HG02840 (cell line): Measurements from ENCODE around the gene USP10.

Source experiments
- ATAC-seq: cut with Tn5 transposase; IDR thresholded peaks from one replicate; pipeline ENCODE4 v1.9.1; 2021; ENCODE audit warnings: mild to moderate bottlenecking, moderate library complexity, moderate number of reproducible peaks; ENCODE audit not compliant: unreplicated experiment, low FRiP score

USP10 gene

DNA sequence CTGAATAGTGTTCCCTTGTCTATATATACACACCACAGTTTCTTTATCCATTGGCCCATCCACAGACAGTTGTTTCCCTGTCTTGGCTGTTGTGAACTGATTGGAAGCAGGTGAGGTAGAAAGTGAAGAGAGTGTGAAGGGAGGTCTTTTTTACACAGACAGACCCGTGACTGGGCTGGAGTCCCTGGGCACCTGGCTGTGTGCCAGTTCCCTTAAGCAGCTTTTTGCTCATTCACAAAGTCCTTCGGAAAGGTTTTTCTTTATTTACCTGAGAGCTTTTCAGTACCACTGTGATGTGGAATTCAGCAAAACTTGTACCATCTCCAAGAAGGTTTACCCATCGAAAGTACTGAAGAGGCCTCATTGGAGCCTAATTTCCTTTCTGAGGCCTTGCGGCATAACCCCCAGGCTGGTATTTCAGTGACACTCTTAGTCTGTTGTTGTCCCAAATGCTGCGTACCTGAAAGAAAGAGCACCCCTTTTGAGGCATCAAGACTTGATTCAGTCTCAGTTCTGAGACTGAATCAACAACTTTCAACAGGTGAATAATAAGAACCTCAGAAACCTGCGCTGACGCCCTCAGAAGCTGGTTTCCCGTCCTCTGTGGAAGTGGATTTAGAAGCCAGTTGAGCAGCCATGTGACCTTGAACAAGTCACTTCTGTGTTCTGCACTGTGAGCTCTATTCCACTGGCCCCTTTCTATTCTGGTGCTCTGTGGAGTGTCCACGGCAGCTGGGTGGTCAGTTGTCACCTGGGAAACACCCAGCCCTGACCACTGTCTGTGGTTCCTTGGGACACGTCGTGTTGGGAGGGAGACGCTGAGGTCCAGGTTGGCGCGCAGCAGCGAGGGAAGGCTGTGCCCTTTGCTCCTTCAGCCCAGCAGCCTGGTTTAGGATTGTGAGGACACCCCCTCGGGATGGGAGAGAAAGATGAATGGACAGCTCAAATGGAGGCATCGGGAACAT is 66.1 kb downstream of the USP10 start:
- no peak for ATAC-seq

DNA sequence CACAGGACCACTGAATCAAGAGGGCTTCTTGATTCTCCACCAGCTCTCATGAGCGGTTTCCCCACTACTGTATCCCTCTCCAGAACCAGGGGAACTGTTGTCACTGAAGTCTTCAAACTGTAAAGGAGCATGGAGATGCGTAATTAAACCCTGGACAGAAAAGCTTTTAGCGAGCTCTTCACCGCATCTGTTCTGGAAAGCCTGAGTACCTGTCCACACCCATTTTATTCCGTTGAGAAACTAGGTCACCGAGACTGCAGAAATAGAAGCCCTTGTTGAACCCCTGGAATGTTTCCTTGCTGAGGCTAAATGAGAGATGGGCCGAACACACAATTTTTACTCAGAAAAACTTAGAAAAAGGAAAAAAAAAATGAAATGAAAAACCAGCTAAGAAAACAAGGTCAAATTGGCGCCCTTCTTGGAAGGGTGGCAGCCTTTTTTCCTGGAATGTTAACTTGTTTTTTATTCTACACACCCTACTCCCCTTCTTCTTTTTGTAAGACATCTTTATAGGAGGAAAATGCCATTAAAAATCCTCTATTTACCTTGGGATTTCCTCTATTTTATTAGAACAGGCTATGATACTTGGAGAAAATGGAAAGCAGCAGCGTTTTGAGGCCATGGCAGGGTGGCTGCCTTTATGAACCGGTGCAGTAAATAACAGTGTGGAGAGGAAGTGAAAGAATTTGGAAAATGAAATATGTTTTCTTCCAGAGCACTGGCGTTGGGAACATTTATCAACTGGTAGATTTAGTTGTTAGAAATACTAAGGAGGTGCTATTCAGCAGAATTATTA is 67.4 kb downstream of the USP10 start:
- no peak for ATAC-seq

DNA sequence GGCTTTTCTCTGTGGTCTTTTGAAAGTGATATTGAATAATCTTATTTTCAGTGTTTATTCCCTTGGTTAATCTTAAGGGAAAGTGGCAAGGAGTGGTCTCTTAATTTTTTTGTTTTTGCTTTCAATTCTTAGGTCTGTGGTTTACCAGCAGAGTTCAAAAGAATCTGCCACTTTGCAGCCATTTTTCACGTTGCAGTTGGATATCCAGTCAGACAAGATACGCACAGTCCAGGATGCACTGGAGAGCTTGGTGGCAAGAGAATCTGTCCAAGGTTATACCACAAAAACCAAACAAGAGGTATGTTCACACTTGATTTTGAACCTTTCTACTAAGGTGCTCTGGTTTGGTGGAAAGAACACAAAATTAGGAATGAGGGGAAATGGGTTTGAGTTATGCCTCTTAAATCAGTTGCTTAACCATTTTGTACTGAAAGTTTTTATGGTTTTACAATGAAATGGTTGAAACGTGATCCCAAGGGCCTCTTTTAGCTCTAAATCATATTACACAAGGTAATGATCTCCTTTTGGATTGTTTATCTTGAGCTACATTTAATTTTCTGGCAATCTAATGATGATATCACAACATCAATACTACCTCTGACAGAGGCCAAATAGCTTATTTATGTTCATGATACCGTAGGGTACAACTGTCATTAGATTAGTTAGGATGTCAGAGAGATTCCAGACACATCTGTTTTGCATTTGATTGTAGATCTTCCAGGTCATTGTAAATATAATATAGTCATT is 68.4 kb downstream of the USP10 start:
- no peak for ATAC-seq

GRCh38 chr16:84768808-84769197 is 69.0 kb downstream of the USP10 start:
- ATAC-seq, result no peak

DNA sequence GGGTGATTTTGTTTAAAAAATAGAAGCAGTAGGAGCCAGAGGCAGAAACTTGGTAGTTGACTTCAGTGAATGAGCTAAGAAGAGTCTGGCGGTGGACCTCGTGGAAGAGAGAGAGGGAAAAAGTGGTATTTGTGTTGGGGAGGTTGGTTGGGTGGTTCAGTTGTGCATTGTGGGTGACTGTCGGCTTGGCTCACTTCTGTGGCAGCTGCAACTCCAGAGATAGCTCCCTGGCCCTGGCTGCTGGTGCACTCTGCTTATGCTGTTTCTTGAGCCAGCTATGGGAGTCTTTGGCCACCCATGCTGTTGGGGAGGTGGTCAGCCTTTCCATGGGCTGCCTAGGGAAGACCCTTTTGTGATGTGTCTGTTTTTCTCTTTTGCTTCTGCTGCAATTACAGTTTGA is 69.6 kb downstream of the USP10 start:
- ATAC-seq, result no peak

- no peak for ATAC-seq
These were observed 73.5 kb downstream of the USP10 start for GRCh38 chr16:84773312-84773711.

- ATAC-seq, result no peak
These were observed 75.0 kb downstream of the USP10 start for GRCh38 chr16:84774810-84775209.

- ATAC-seq, result no peak
These were observed 75.5 kb downstream of the USP10 start for GRCh38 chr16:84775262-84775810.

- no peak for ATAC-seq
These were observed 77.6 kb downstream of the USP10 start for GRCh38 chr16:84777435-84777834.

GRCh38 chr16:84778720-84779119 is 78.9 kb downstream of the USP10 start:
- ATAC-seq, result no peak

DNA sequence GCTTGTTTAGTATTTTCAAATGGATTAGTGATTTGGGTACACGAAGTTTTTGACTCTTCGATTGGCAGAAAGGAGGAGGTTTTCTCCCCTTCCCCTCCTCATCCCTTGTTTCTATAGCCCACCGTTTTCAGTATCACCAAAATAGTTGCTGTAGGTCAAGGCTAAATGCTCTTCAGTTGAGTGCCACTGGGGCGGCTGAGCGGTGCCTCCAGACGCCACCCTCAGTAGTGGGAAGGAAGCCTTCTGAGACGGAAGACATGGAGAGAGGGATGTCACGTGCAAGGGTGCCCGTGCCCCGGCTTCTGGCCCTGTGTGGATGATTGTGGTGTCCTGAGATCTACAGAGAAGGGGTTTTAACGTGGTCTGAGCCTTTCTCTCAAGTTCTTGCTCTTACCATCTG is 80.3 kb downstream of the USP10 start:
- ATAC-seq, result no peak

- no peak for ATAC-seq
These were observed 81.0 kb downstream of the USP10 start for GRCh38 chr16:84780544-84781376.

DNA sequence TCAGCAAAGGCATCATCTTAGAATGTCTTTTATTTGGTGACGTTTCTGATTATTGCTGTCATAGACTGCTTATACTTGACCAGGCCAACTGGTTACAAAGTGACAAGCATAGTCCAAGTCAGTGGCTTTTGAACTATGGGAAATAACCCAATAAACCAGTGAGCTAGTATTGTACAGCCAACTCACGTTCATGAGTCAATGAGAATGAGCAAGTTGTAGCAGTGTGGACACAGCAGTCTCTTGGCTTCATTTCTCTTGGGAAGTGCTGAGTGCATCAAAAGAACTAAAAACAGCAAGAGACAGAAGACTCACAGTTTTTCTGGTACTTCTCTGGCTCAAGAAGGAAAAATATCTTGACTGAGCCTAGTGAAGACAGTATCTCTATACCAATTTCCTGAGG is 83.0 kb downstream of the USP10 start:
- no peak for ATAC-seq

DNA sequence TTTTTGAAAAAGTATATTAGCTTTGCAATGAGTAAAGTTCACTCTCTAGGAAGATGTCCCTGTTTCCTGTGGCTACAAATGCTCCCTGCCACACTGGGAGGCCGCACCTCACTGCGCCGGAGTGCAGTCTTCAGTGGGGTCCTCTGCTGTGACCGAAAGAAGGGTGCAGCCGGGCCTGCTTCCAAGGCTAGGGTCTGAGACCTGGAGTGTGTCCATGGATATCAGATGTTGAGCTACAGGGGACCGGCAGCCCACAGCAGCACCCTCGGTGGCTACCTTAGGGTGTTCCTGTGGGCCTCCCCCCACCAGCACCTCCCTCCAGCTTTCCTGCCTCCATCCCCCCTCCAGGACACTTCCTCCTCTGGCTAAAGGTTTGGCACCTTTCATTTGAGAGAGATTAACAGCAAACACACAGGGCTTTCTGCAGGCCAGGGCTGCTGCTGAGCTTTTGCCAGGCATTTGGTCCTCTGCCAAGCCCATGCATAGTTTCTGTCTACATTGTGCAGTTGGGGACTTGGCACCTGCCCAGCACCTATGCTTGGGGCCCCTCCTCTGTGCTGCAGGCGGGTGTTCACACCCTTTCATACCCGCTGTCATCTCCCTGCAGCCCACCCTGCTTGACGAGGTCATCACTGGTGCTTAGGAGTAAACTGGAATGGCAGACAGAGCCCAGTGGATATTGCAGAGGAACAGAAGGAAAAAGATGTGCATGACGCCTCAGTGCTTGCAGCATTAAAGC is 86.2 kb downstream of the USP10 start:
- no peak for ATAC-seq

- ATAC-seq, result no peak
These were observed 86.9 kb downstream of the USP10 start for GRCh38 chr16:84786605-84787262.

- ATAC-seq, result no peak
These were observed 87.4 kb downstream of the USP10 start for GRCh38 chr16:84787263-84787622.

GRCh38 chr16:84788920-84789391 is 89.2 kb downstream of the USP10 start:
- ATAC-seq, result no peak

- ATAC-seq, result no peak
These were observed 89.6 kb downstream of the USP10 start for GRCh38 chr16:84789431-84789830.
